Forelimb muscle (tissue), 1 donor: ENCODE data around the gene PLCL2. TPM values are rescaled to one million over a fixed set of nuclear protein-coding genes. Genes with fewer than 3 reads are reported as not detected.
"Not testable (repeated sequence)": the region's sequence is repeated elsewhere in the genome, so short reads cannot be mapped to it uniquely, and the experiment has no call there.

Experiments
- DNase-seq: peaks from one replicate; pipeline ENCODE4 v3.0.0-alpha.2; 2013; ENCODE audit warnings: low read depth
- polyA plus RNA-seq: library from polyadenylated mRNA; unstranded; fragments of 120-200 nt; gene quantifications from one replicate; pipeline ENCODE4 v1.2.1, GENCODE V29; 2013; ENCODE audit not compliant: insufficient read length

PLCL2 gene
- polyA plus RNA-seq, 1 donor: 13.7 TPM

GRCh38 chr3:17075358-17075757 lies 190.6 kb downstream of the PLCL2 start:
- no peak for DNase-seq

GRCh38 chr3:17075907-17076306 lies 191.2 kb downstream of the PLCL2 start:
- no peak for DNase-seq

GRCh38 chr3:17076940-17077605 lies 192.3 kb downstream of the PLCL2 start:
- no peak for DNase-seq

GRCh38 chr3:17077606-17078005 lies 192.9 kb downstream of the PLCL2 start:
- no peak for DNase-seq

- no peak for DNase-seq
These were observed 194.2 kb downstream of the PLCL2 start for GRCh38 chr3:17078926-17079465.

- no peak for DNase-seq
These were observed 195.2 kb downstream of the PLCL2 start for GRCh38 chr3:17079933-17080332.

- no peak for DNase-seq
These were observed 196.8 kb downstream of the PLCL2 start for GRCh38 chr3:17081520-17081919.

- no peak for DNase-seq
These were observed 202.8 kb downstream of the PLCL2 start for GRCh38 chr3:17087509-17087908.

GRCh38 chr3:17088017-17088416 lies 203.3 kb downstream of the PLCL2 start:
- DNase-seq: no peak

- no peak for DNase-seq
These were observed 204.0 kb downstream of the PLCL2 start for GRCh38 chr3:17088602-17089313.

- DNase-seq: no peak
These were observed 204.6 kb downstream of the PLCL2 start for GRCh38 chr3:17089314-17089700.

- DNase-seq: no peak
These were observed 205.7 kb downstream of the PLCL2 start for GRCh38 chr3:17090280-17090983.

- DNase-seq: no peak
These were observed 207.3 kb downstream of the PLCL2 start for GRCh38 chr3:17091910-17092582.

GRCh38 chr3:17092583-17092933 lies 207.8 kb downstream of the PLCL2 start:
- no peak for DNase-seq

- DNase-seq: no peak
These were observed 209.8 kb downstream of the PLCL2 start for GRCh38 chr3:17094551-17094950.

- DNase-seq: no peak
These were observed 218.8 kb downstream of the PLCL2 start for GRCh38 chr3:17103579-17103978.

GRCh38 chr3:17106801-17107200 lies 222.0 kb downstream of the PLCL2 start:
- DNase-seq: not testable (repeated sequence)

GRCh38 chr3:17110660-17111396 lies 226.1 kb downstream of the PLCL2 start:
- DNase-seq: no peak

GRCh38 chr3:17111586-17111985 lies 226.8 kb downstream of the PLCL2 start:
- DNase-seq: no peak

- no peak for DNase-seq
These were observed 230.4 kb downstream of the PLCL2 start for GRCh38 chr3:17115186-17115585.

GRCh38 chr3:17116007-17116600 lies 231.3 kb downstream of the PLCL2 start:
- DNase-seq: no peak
